MM.1S (cell line): ENCODE measurements around the gene GSC2.

ENCODE experiments used
- DNase-seq: peaks from one replicate; pipeline ENCODE4 v3.0.0-alpha.2; 2015
- H2AFZ ChIP-seq: fragments of 300-600 bp; sonication (generic); 2 replicates; pipeline ENCODE4 v1.6.0; 2016; ENCODE audit warnings: antibody characterized with exemption, low read length
- H3F3A ChIP-seq: fragments of 300-600 bp; sonication (generic); 2 replicates; pipeline ENCODE4 v1.6.1; 2016; ENCODE audit warnings: mild to moderate bottlenecking, antibody characterized with exemption, low read length, moderate library complexity, mixed read lengths; ENCODE audit not compliant: insufficient read depth
- H3K27ac ChIP-seq: fragments of 300-600 bp; sonication (generic); 2 replicates; pipeline ENCODE4 v1.5.1; 2016; ENCODE audit warnings: mild to moderate bottlenecking, low read length
- H3K27me3 ChIP-seq: fragments of 300-600 bp; sonication (generic); replicated peaks from 2 replicates; pipeline ENCODE4 v1.6.0; 2016; ENCODE audit warnings: low read length; ENCODE audit not compliant: insufficient read depth
- H3K36me3 ChIP-seq: fragments of 300-600 bp; sonication (generic); replicated peaks from 2 replicates; pipeline ENCODE4 v1.6.1; 2016; ENCODE audit warnings: mild to moderate bottlenecking, low read length, mixed read lengths; ENCODE audit not compliant: insufficient read depth
- H3K4me1 ChIP-seq: fragments of 300-600 bp; sonication (generic); 2 replicates; pipeline ENCODE4 v1.6.1; 2016; ENCODE audit warnings: low read length, mixed read lengths
- H3K4me2 ChIP-seq: fragments of 300-600 bp; sonication (generic); 2 replicates; pipeline ENCODE4 v1.6.0; 2016; ENCODE audit warnings: low read depth, low read length
- H3K4me3 ChIP-seq: fragments of 300-600 bp; sonication (generic); 2 replicates; pipeline ENCODE4 v1.5.1; 2016; ENCODE audit warnings: low read length, mixed read lengths
- H3K79me2 ChIP-seq: fragments of 300-600 bp; sonication (generic); 2 replicates; pipeline ENCODE4 v1.6.1; 2016; ENCODE audit warnings: mixed run types, low read length, mixed read lengths
- H3K9ac ChIP-seq: fragments of 300-600 bp; sonication (generic); 2 replicates; pipeline ENCODE4 v1.6.1; 2016; ENCODE audit warnings: low read length, mixed read lengths
- H3K9me2 ChIP-seq: fragments of 300-600 bp; sonication (generic); replicated peaks from 2 replicates; pipeline ENCODE4 v1.6.1; 2016; ENCODE audit warnings: mild to moderate bottlenecking, low read length, mixed read lengths; ENCODE audit not compliant: insufficient read depth
- H3K9me3 ChIP-seq: fragments of 300-600 bp; sonication (generic); replicated peaks from 2 replicates; pipeline ENCODE4 v1.6.1; 2016; ENCODE audit warnings: mild to moderate bottlenecking, low read length, mixed read lengths; ENCODE audit not compliant: insufficient read depth
- H4K20me1 ChIP-seq: fragments of 300-600 bp; sonication (generic); 2 replicates; pipeline ENCODE4 v1.6.1; 2016; ENCODE audit warnings: mild to moderate bottlenecking, low read length, moderate library complexity, mixed read lengths; ENCODE audit not compliant: insufficient read depth
- EZH2 ChIP-seq: fragments of 300-600 bp; sonication (generic); optimal IDR thresholded peaks from 2 replicates; pipeline ENCODE3; 2017; ENCODE audit warnings: low read depth, mild to moderate bottlenecking, antibody characterized with exemption, low read length, mixed read lengths
- EZH2phosphoT487 ChIP-seq: fragments of 300-600 bp; sonication (generic); IDR thresholded peaks from 2 replicates; pipeline ENCODE4 v1.6.1; 2018; ENCODE audit warnings: antibody characterized with exemption, low read length
- TF ChIP-seq, protein P1 (sequence below): fragments of 300-600 bp; sonication (generic); IDR thresholded peaks from 2 replicates; pipeline ENCODE4 v1.5.1; 2016; ENCODE audit warnings: antibody characterized with exemption, low read length, mixed read lengths

Gene GSC2

DNA sequence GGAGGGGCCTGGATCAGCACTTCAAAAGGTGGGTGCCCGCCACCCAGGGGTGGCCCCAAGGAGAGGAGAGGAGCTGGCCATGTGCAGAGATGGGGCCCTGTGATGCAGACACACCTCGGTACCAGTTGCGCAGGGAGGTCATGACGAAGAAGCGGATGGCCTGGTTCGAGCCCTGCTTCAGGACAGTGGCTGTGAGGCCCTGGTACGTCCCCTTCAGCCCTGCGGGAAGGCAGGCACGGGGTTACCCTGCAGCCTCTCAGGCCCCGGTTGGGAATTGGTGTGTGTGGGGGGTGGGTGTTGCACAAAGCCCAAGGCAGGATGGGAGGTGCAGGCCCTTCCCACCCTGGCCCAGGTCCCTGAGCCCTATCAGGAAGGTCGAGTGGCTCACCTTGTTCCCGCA is 26.6 kb upstream of the GSC2 start:
- Histone ChIP-seq H3F3A (peaks cover 13% of the 10 kb centered on the region; the same call in 1 of the 2 replicates), H3K4me3 (no peak overlapping the region), H3K79me2 (peaks cover 38% of the 10 kb centered on the region), H3K9me3 (no peaks in the 10 kb centered on the region), H3K27me3 (no peaks in the 10 kb centered on the region), H3K9me2 (no peaks in the 10 kb centered on the region), H3K4me2 (no peak overlapping the region), H4K20me1 (no peaks in the 10 kb centered on the region), H2AFZ (no peak overlapping the region), H3K36me3 (no peaks in the 10 kb centered on the region), H3K4me1 (peaks cover 11% of the 10 kb centered on the region; the same call in 1 of the 2 replicates), H3K27ac (no peak overlapping the region), H3K9ac (no peak overlapping the region)
- TF ChIP-seq EZH2phosphoT487 = no peak
- no peak for TF ChIP-seq EZH2
- TF ChIP-seq, protein P1, sequence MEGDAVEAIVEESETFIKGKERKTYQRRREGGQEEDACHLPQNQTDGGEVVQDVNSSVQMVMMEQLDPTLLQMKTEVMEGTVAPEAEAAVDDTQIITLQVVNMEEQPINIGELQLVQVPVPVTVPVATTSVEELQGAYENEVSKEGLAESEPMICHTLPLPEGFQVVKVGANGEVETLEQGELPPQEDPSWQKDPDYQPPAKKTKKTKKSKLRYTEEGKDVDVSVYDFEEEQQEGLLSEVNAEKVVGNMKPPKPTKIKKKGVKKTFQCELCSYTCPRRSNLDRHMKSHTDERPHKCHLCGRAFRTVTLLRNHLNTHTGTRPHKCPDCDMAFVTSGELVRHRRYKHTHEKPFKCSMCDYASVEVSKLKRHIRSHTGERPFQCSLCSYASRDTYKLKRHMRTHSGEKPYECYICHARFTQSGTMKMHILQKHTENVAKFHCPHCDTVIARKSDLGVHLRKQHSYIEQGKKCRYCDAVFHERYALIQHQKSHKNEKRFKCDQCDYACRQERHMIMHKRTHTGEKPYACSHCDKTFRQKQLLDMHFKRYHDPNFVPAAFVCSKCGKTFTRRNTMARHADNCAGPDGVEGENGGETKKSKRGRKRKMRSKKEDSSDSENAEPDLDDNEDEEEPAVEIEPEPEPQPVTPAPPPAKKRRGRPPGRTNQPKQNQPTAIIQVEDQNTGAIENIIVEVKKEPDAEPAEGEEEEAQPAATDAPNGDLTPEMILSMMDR = no peak
- no peak for DNase-seq

DNA sequence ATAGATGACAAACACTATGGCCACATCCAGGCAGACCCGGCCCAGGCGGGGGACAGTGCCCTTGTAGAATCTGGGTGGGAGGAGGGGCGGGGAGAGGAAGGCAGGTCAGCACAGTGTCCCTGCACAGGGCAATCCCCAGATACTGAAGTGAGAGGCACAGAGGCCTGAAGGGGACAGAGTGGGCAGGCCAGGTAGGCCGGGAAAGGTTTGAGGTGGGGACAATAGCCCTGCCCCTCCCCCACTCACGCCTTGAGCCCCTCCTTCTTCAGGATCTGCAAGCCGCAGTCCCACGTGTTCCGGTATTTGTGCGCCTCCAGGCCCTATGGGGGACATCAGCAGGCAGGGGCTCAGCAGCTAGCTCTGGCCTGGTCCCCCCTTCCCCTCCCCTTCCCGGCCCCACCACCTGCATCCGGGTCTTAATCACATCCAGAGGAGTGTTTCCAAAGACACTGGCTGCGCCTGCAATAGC is 26.1 kb upstream of the GSC2 start:
- DNase-seq = no peak

GRCh38 chr22:19175602-19176174 is 25.6 kb upstream of the GSC2 start:
- Histone ChIP-seq H3K4me1 (peaks cover 11% of the 10 kb centered on the region; the same call in 1 of the 2 replicates), H3K4me2 (no peak overlapping the region), H3F3A (peaks cover 13% of the 10 kb centered on the region; the same call in 1 of the 2 replicates), H2AFZ (no peak overlapping the region), H4K20me1 (no peaks in the 10 kb centered on the region), H3K79me2 (peaks cover 46% of the 10 kb centered on the region), H3K36me3 (no peaks in the 10 kb centered on the region), H3K9me2 (no peaks in the 10 kb centered on the region), H3K9me3 (no peaks in the 10 kb centered on the region), H3K9ac (no peak overlapping the region), H3K27ac (no peak overlapping the region), H3K4me3 (no peak overlapping the region), H3K27me3 (no peaks in the 10 kb centered on the region)
- TF ChIP-seq EZH2phosphoT487 = no peak
- TF ChIP-seq, protein P1 = no peak
- TF ChIP-seq EZH2 = no peak
- DNase-seq = no peak

More for the DNA sequence above, 26.1 kb upstream of the GSC2 start:
- no peak overlapping the region for H3K4me2 ChIP-seq
- H3F3A ChIP-seq = peaks cover 13% of the 10 kb centered on the region; the same call in 1 of the 2 replicates
- H3K27ac ChIP-seq = no peak overlapping the region
- no peaks in the 10 kb centered on the region for H3K9me3 ChIP-seq
- peaks cover 43% of the 10 kb centered on the region for H3K79me2 ChIP-seq
- H3K9ac ChIP-seq = no peak overlapping the region
- no peaks in the 10 kb centered on the region for H4K20me1 ChIP-seq
- no peaks in the 10 kb centered on the region for H3K27me3 ChIP-seq
- TF ChIP-seq EZH2phosphoT487 (no peak), EZH2 (no peak)
- TF ChIP-seq, protein P1 = no peak
- H2AFZ ChIP-seq = no peak overlapping the region
- H3K4me1 ChIP-seq = peaks cover 11% of the 10 kb centered on the region; the same call in 1 of the 2 replicates
- H3K4me3 ChIP-seq = no peak overlapping the region
- H3K9me2 ChIP-seq = no peaks in the 10 kb centered on the region
- no peaks in the 10 kb centered on the region for H3K36me3 ChIP-seq
